Spinal cord (tissue), 10 donors: Measurements from ENCODE around the gene ZNF598. TPM values are rescaled to one million over a fixed set of nuclear protein-coding genes. Genes with fewer than 3 reads are reported as not detected.

Experiments
- DNase-seq, 6 donors: peaks; one replicate each; pipeline versions ENCODE4 v3.0.0 to v3.0.0-alpha.2; 2013 to 2015; ENCODE audit warnings: low spot score in 6 of 6, low read depth in 4 of 6
- H3K27ac ChIP-seq: one replicate; pipeline ENCODE4 v1.5.1; 2013; ENCODE audit warnings: low read depth, low read length, control low read depth
- H3K27me3 ChIP-seq: one replicate; pipeline ENCODE4 v1.6.1; 2013; ENCODE audit warnings: low read length; ENCODE audit not compliant: control insufficient read depth, insufficient read depth
- H3K36me3 ChIP-seq: one replicate; pipeline ENCODE4 v1.6.1; 2013; ENCODE audit warnings: low read length; ENCODE audit not compliant: control insufficient read depth, insufficient read depth
- H3K4me1 ChIP-seq: one replicate; pipeline ENCODE4 v1.6.1; 2013; ENCODE audit warnings: low read length; ENCODE audit not compliant: control insufficient read depth, insufficient read depth
- H3K4me3 ChIP-seq: one replicate; pipeline ENCODE4 v1.5.1; 2013; ENCODE audit warnings: low read depth, low read length, control low read depth
- H3K9me3 ChIP-seq: one replicate; pipeline ENCODE4 v1.6.1; 2013; ENCODE audit warnings: low read length; ENCODE audit not compliant: control insufficient read depth, insufficient read depth
- WGBS: methylation state at CpG from one replicate; pipeline ENCODE4 v1.1.5; 2013; ENCODE audit warnings: missing lambda C conversion rate; ENCODE audit not compliant: insufficient coverage; 5-methylcytosine and 5-hydroxymethylcytosine counted together
- polyA plus RNA-seq, 2 donors: library from polyadenylated mRNA; unstranded; fragments of 120-200 nt; gene quantifications; one replicate each; pipeline ENCODE4 v1.2.1, GENCODE V29; 2013; ENCODE audit not compliant: insufficient read length in 2 of 2
- total RNA-seq, 2 donors: library from RNA; depleted of rRNA in 1 of 2; stranded (reverse); fragments of 120-200 nt in 1 of 2; fragments of >200 nt in 1 of 2; gene quantifications; one replicate each; pipeline versions ENCODE4 v1.2.3 to v1.2.4, GENCODE V29; 2013 to 2014
- donor health status: healthy.

The ZNF598 gene
- total and polyA plus RNA-seq, 4 donors, result 5.4 to 31.7 (median 18.5) TPM

GRCh38 chr16:1984347-1985225, 25.0 kb downstream of the ZNF598 start:
- Histone ChIP-seq H3K36me3 (peaks cover 43% of the 10 kb centered on the region), H3K4me3 (peak overlapping the region; percentile 61), H3K9me3 (no peaks in the 10 kb centered on the region), H3K4me1 (peaks cover 70% of the 10 kb centered on the region), H3K27ac (no peak overlapping the region), H3K27me3 (peaks cover 34% of the 10 kb centered on the region)
- no peak for DNase-seq
- 7% methylated on average over 56 of the region's 58 CpGs for WGBS

GRCh38 chr16:1983544-1984346, 25.9 kb downstream of the ZNF598 start, which contains the start of gene GFER:
GFER (plus strand) TSS chr16:1984193; CDS start chr16:1984219, 26 bp downstream.
- Histone ChIP-seq H3K27me3 (peaks cover 31% of the 10 kb centered on the region), H3K4me1 (peaks cover 64% of the 10 kb centered on the region)

GRCh38 chr16:1982991-1983543, 26.6 kb downstream of the ZNF598 start:
- Histone ChIP-seq H3K4me3 (peak overlapping the region; percentile 56), H3K9me3 (no peaks in the 10 kb centered on the region), H3K27ac (peak overlapping the region; percentile 80), H3K4me1 (peaks cover 63% of the 10 kb centered on the region), H3K36me3 (peaks cover 52% of the 10 kb centered on the region), H3K27me3 (peaks cover 32% of the 10 kb centered on the region)
- DNase-seq, result peak in 1 of 6 donors; percentile 13
- WGBS, result 20% methylated on average over 17 of the region's 19 CpGs

More at GRCh38 chr16:1983544-1984346, 25.9 kb downstream of the ZNF598 start, which contains the start of gene GFER:
- DNase-seq, result peak; percentile 79 to 96 (median 86)
- Histone ChIP-seq H3K4me3 (peak within 1 kb of the TSS; percentile 61), H3K27ac (peak within 1 kb of the TSS; percentile 80), H3K9me3 (no peaks in the 10 kb centered on the region), H3K36me3 (peaks cover 46% of the 10 kb centered on the region)
- under 1% methylated on average over 109 of the region's 109 CpGs for WGBS

GRCh38 chr16:1982013-1982433, 27.6 kb downstream of the ZNF598 start:
- H3K4me1 ChIP-seq, result peaks cover 63% of the 10 kb centered on the region

GRCh38 chr16:1981398-1981836, 28.2 kb downstream of the ZNF598 start, which contains the start of gene NOXO1:
NOXO1 (minus strand) TSS chr16:1981469; CDS start chr16:1981179, 290 bp downstream.
- no peak for DNase-seq
- Histone ChIP-seq H3K36me3 (peaks cover 56% of the 10 kb centered on the region), H3K4me3 (no peak within 1 kb of the TSS), H3K4me1 (peaks cover 63% of the 10 kb centered on the region), H3K27me3 (peaks cover 41% of the 10 kb centered on the region), H3K27ac (no peak within 1 kb of the TSS), H3K9me3 (no peaks in the 10 kb centered on the region)
- 58% methylated on average over 5 of the region's 6 CpGs for WGBS

More at GRCh38 chr16:1982013-1982433, 27.6 kb downstream of the ZNF598 start:
- no peak overlapping the region for H3K4me3 ChIP-seq
- H3K27ac ChIP-seq, result no peak overlapping the region
- peaks cover 40% of the 10 kb centered on the region for H3K27me3 ChIP-seq
- H3K36me3 ChIP-seq, result peaks cover 56% of the 10 kb centered on the region
- 40% methylated on average over 4 of the region's 5 CpGs for WGBS
- peak in 1 of 6 donors; percentile 55 for DNase-seq
- no peaks in the 10 kb centered on the region for H3K9me3 ChIP-seq

- WGBS, result 27% methylated on average over 15 of the region's 16 CpGs
- Histone ChIP-seq H3K4me3 (no peak overlapping the region), H3K4me1 (peaks cover 57% of the 10 kb centered on the region), H3K27ac (no peak overlapping the region), H3K9me3 (no peaks in the 10 kb centered on the region), H3K36me3 (peaks cover 56% of the 10 kb centered on the region), H3K27me3 (peaks cover 44% of the 10 kb centered on the region)
- DNase-seq, result no peak
Measured at GRCh38 chr16:1980770-1981087, 28.9 kb downstream of the ZNF598 start.

GRCh38 chr16:1980030-1980769, 29.4 kb downstream of the ZNF598 start:
- peaks cover 56% of the 10 kb centered on the region for H3K36me3 ChIP-seq
- peaks cover 44% of the 10 kb centered on the region for H3K27me3 ChIP-seq
- WGBS, result 11% methylated on average over 51 of the region's 53 CpGs
- no peak overlapping the region for H3K27ac ChIP-seq
- DNase-seq, result peak in 1 of 6 donors; percentile 25
- no peak overlapping the region for H3K4me3 ChIP-seq
- H3K9me3 ChIP-seq, result no peaks in the 10 kb centered on the region
- H3K4me1 ChIP-seq, result peaks cover 52% of the 10 kb centered on the region

GRCh38 chr16:1979271-1980029, 30.2 kb downstream of the ZNF598 start:
- Histone ChIP-seq H3K27me3 (peaks cover 44% of the 10 kb centered on the region), H3K36me3 (peaks cover 63% of the 10 kb centered on the region), H3K4me3 (no peak overlapping the region), H3K9me3 (no peaks in the 10 kb centered on the region), H3K27ac (no peak overlapping the region), H3K4me1 (peaks cover 44% of the 10 kb centered on the region)
- DNase-seq, result no peak
- WGBS, result 27% methylated on average over 66 of the region's 70 CpGs
